PC-3 (cell line): ENCODE results near the gene CCNL2.

Source experiments
- CTCF ChIP-seq: fragments of 300-600 bp; sonication (generic); conservative IDR thresholded peaks from 2 replicates; pipeline ENCODE4 v1.5.1; 2017; ENCODE audit warnings: antibody characterized with exemption, low read depth, mild to moderate bottlenecking, low read length
- EZH2phosphoT487 ChIP-seq: fragments of 300-600 bp; sonication (generic); IDR thresholded peaks from 2 replicates; pipeline ENCODE4 v1.6.1; 2018; ENCODE audit warnings: mild to moderate bottlenecking, antibody characterized with exemption, low read length, borderline replicate concordance

- TF ChIP-seq EZH2phosphoT487 (no peak), CTCF (no peak)
Measured at GRCh38 chr1:1438531-1439381, 39.6 kb upstream of the CCNL2 start.
